Right lobe of liver (tissue), 4 donors: Measurements from ENCODE around the gene SPINK9.

Experiments used
- POLR2A ChIP-seq: fragments of 450-650 bp; IDR thresholded peaks from one replicate; pipeline ENCODE4 v1.6.1; 2017; ENCODE audit warnings: antibody characterized with exemption, mild to moderate bottlenecking
- TF ChIP-seq, protein P1 (sequence below), 4 donors: fragments of 200-600 bp in 3 of 4; fragments of 450-650 bp in 1 of 4; IDR thresholded peaks; one replicate each; pipeline versions ENCODE4 v1.5.1 to v1.8.0; 2016 to 2022; ENCODE audit warnings: antibody characterized with exemption in 4 of 4, mild to moderate bottlenecking in 2 of 4
- donor health status: DM: no; HTN: no; CAD: no.
- donor health status: DM: no; HTN: no; CAD: no.
- donor health status: DM: no; HTN: yes; CAD: no.

DNA sequence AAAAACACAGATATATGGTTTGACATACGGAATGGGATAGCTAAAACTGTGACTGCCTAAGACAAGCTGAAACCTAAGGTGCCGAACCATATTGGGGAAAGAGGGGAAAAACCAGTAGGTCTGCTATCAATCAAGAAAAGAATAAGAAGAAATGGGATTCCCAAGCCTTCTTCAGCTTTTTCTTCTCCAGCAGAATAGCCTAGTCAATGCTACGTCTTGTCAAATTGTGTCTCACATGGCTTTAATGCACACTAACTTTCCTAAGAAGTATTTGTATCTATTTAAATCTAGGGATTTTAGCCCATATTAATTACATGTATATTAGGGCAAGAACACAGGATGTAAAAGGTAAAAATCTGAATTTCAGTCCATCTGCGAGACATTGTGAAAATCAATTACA lies 47.6 kb downstream of the SPINK9 start:
- TF ChIP-seq, protein P1, sequence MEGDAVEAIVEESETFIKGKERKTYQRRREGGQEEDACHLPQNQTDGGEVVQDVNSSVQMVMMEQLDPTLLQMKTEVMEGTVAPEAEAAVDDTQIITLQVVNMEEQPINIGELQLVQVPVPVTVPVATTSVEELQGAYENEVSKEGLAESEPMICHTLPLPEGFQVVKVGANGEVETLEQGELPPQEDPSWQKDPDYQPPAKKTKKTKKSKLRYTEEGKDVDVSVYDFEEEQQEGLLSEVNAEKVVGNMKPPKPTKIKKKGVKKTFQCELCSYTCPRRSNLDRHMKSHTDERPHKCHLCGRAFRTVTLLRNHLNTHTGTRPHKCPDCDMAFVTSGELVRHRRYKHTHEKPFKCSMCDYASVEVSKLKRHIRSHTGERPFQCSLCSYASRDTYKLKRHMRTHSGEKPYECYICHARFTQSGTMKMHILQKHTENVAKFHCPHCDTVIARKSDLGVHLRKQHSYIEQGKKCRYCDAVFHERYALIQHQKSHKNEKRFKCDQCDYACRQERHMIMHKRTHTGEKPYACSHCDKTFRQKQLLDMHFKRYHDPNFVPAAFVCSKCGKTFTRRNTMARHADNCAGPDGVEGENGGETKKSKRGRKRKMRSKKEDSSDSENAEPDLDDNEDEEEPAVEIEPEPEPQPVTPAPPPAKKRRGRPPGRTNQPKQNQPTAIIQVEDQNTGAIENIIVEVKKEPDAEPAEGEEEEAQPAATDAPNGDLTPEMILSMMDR (IDR thresholded peaks at IDR 0.05), result no peak
- no peak for TF ChIP-seq POLR2A
